Measurements from ENCODE around the gene AKT1. TPM values are rescaled to one million over a fixed set of nuclear protein-coding genes. Genes with fewer than 3 reads are reported as not detected.

Gene AKT1
- total RNA-seq, 1 experiment from 2014 or later = 176 TPM

- Histone ChIP-seq H3K27ac (no peak overlapping the region), H3K27me3 (replicated peaks) (no peaks in the 10 kb centered on the region), H3K36me3 (peaks cover 54% of the 10 kb centered on the region), H3K9me3 (replicated peaks) (no peaks in the 10 kb centered on the region), H3K4me1 (replicated peaks) (no peaks in the 10 kb centered on the region), H3K4me3 (no peak overlapping the region)
- DNase-seq (ENCODE audit: low read depth in 1 of 2, low spot score in 2 of 2) = no peak
Observed at GRCh38 chr14:104782086-104782807, 13.3 kb downstream of the AKT1 start.

- no peak for DNase-seq (ENCODE audit: low read depth in 1 of 2, low spot score in 2 of 2)
- Histone ChIP-seq H3K4me1 (replicated peaks) (no peaks in the 10 kb centered on the region), H3K27me3 (replicated peaks) (no peaks in the 10 kb centered on the region), H3K4me3 (no peak overlapping the region), H3K36me3 (peaks cover 55% of the 10 kb centered on the region), H3K27ac (no peak overlapping the region), H3K9me3 (replicated peaks) (no peaks in the 10 kb centered on the region)
Observed at GRCh38 chr14:104781271-104782077, 14.1 kb downstream of the AKT1 start.

GRCh38 chr14:104780513-104781030 is 15.0 kb downstream of the AKT1 start:
- H3K9me3 ChIP-seq (replicated peaks) = no peaks in the 10 kb centered on the region
- no peaks in the 10 kb centered on the region for H3K27me3 ChIP-seq (replicated peaks)
- H3K27ac ChIP-seq = no peak overlapping the region
- H3K36me3 ChIP-seq = peaks cover 60% of the 10 kb centered on the region
- DNase-seq (ENCODE audit: low read depth in 1 of 2, low spot score in 2 of 2) = no peak
- no peak overlapping the region for H3K4me3 ChIP-seq
- no peaks in the 10 kb centered on the region for H3K4me1 ChIP-seq (replicated peaks)

GRCh38 chr14:104779776-104780512 is 15.6 kb downstream of the AKT1 start:
- H3K36me3 ChIP-seq = peaks cover 62% of the 10 kb centered on the region
- H3K9me3 ChIP-seq (replicated peaks) = no peaks in the 10 kb centered on the region
- H3K27me3 ChIP-seq (replicated peaks) = no peaks in the 10 kb centered on the region
- H3K27ac ChIP-seq = no peak overlapping the region
- no peak for DNase-seq (ENCODE audit: low read depth in 1 of 2, low spot score in 2 of 2)
- H3K4me1 ChIP-seq (replicated peaks) = no peaks in the 10 kb centered on the region
- H3K4me3 ChIP-seq = no peak overlapping the region

- Histone ChIP-seq H3K9me3 (replicated peaks) (no peaks in the 10 kb centered on the region), H3K4me3 (no peak overlapping the region), H3K4me1 (replicated peaks) (no peaks in the 10 kb centered on the region), H3K27ac (no peak overlapping the region), H3K36me3 (peaks cover 60% of the 10 kb centered on the region), H3K27me3 (replicated peaks) (no peaks in the 10 kb centered on the region)
- no peak for DNase-seq (ENCODE audit: low read depth in 1 of 2, low spot score in 2 of 2)
Observed at GRCh38 chr14:104778694-104779331, 16.7 kb downstream of the AKT1 start.

GRCh38 chr14:104777808-104778249 is 17.7 kb downstream of the AKT1 start:
- Histone ChIP-seq H3K27ac (no peak overlapping the region), H3K27me3 (replicated peaks) (no peaks in the 10 kb centered on the region), H3K4me1 (replicated peaks) (no peaks in the 10 kb centered on the region), H3K4me3 (no peak overlapping the region), H3K36me3 (peaks cover 62% of the 10 kb centered on the region), H3K9me3 (replicated peaks) (no peaks in the 10 kb centered on the region)
- no peak for DNase-seq (ENCODE audit: low read depth in 1 of 2, low spot score in 2 of 2)

- no peaks in the 10 kb centered on the region for H3K27me3 ChIP-seq (replicated peaks)
- H3K4me1 ChIP-seq (replicated peaks) = no peaks in the 10 kb centered on the region
- H3K9me3 ChIP-seq (replicated peaks) = no peaks in the 10 kb centered on the region
- no peak for DNase-seq (ENCODE audit: low read depth in 1 of 2, low spot score in 2 of 2)
- peaks cover 66% of the 10 kb centered on the region for H3K36me3 ChIP-seq
- H3K4me3 ChIP-seq = no peak overlapping the region
- no peak overlapping the region for H3K27ac ChIP-seq
Observed at GRCh38 chr14:104776961-104777807, 18.4 kb downstream of the AKT1 start.

- H3K36me3 ChIP-seq = peaks cover 73% of the 10 kb centered on the region
- H3K27me3 ChIP-seq (replicated peaks) = no peaks in the 10 kb centered on the region
- H3K4me3 ChIP-seq = no peak overlapping the region
- no peak overlapping the region for H3K27ac ChIP-seq
- no peak for DNase-seq (ENCODE audit: low read depth in 1 of 2, low spot score in 2 of 2)
- H3K9me3 ChIP-seq (replicated peaks) = no peaks in the 10 kb centered on the region; the same call in 1 of the 2 replicates
- no peaks in the 10 kb centered on the region for H3K4me1 ChIP-seq (replicated peaks)
Observed at GRCh38 chr14:104776481-104776880, 19.1 kb downstream of the AKT1 start.

- no peaks in the 10 kb centered on the region for H3K27me3 ChIP-seq (replicated peaks)
- H3K27ac ChIP-seq = no peak overlapping the region
- peaks cover 73% of the 10 kb centered on the region for H3K36me3 ChIP-seq
- H3K9me3 ChIP-seq (replicated peaks) = peaks cover 4% of the 10 kb centered on the region
- H3K4me1 ChIP-seq (replicated peaks) = no peaks in the 10 kb centered on the region
- no peak for DNase-seq (ENCODE audit: low read depth in 1 of 2, low spot score in 2 of 2)
- H3K4me3 ChIP-seq = no peak overlapping the region
Observed at GRCh38 chr14:104775073-104775489, 20.5 kb downstream of the AKT1 start.

GRCh38 chr14:104774453-104775072 is 21.0 kb downstream of the AKT1 start:
- Histone ChIP-seq H3K36me3 (peaks cover 72% of the 10 kb centered on the region), H3K9me3 (replicated peaks) (peaks cover 4% of the 10 kb centered on the region), H3K27ac (no peak overlapping the region), H3K27me3 (replicated peaks) (no peaks in the 10 kb centered on the region), H3K4me1 (replicated peaks) (no peaks in the 10 kb centered on the region), H3K4me3 (no peak overlapping the region)
- DNase-seq (ENCODE audit: low read depth in 1 of 2, low spot score in 2 of 2) = no peak

- Histone ChIP-seq H3K4me1 (replicated peaks) (peaks cover 2% of the 10 kb centered on the region), H3K4me3 (no peak overlapping the region), H3K27ac (no peak overlapping the region), H3K9me3 (replicated peaks) (peaks cover 4% of the 10 kb centered on the region), H3K27me3 (replicated peaks) (no peaks in the 10 kb centered on the region), H3K36me3 (peaks cover 72% of the 10 kb centered on the region)
- no peak for DNase-seq (ENCODE audit: low read depth in 1 of 2, low spot score in 2 of 2)
Observed at GRCh38 chr14:104773505-104774452, 21.8 kb downstream of the AKT1 start.
